ENCODE data around the gene ZNF701.

DNA sequence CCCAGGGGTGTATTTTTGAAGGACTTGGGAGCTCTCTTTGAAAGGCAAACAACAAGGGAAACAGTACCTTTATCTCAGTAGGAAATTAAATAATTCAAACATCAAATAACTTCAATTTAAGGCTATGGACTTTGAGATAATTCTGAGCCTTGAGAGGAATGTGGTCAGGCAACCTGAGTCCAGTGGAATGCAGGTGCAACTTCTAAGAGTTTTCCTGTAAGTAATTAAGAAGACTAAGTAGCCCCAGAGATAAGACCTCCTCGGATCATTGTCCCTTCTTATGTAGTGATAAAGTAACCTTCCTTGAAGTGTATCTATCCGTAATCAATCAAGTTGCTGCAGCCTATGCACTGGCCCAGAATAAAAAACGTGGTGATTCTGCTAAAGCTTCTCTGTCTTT lies 29.2 kb downstream of the ZNF701 start:
- TF ChIP-seq POLR2A (IDR thresholded peaks at IDR 0.05): no peak
- TF ChIP-seq CTCF (IDR thresholded peaks at IDR 0.05): no peak
- TF ChIP-seq POLR2AphosphoS5 (IDR thresholded peaks at IDR 0.05): no peak

Measured in breast epithelium (tissue), 3 donors.